Right lobe of liver (tissue), 6 donors: ENCODE data around the gene C5orf46. TPM values are rescaled to one million over a fixed set of nuclear protein-coding genes. Genes with fewer than 3 reads are reported as not detected.

ENCODE experiments used
- ATAC-seq, 4 donors: fragments of 200-7000 bp; cut with Tn5 transposase; one replicate each; pipeline ENCODE4 v1.9.1; 2020; ENCODE audit warnings: mild to moderate bottlenecking in 4 of 4, moderate library complexity in 4 of 4
- DNase-seq, 3 donors: peaks; one replicate each; pipeline ENCODE4 v3.0.0-alpha.2; 2020
- H3K27ac ChIP-seq, 3 donors: fragments of 200-600 bp; one replicate each; pipeline ENCODE4 v1.8.0; 2022
- H3K27me3 ChIP-seq, 2 donors: fragments of 200-600 bp; one replicate each; pipeline ENCODE4 v1.8.0; 2022
- H3K36me3 ChIP-seq, 4 donors: fragments of 200-600 bp; sonication (generic) in 1 of 4; one replicate each; pipeline versions ENCODE4 v1.5.1 to v1.8.0; 2017 to 2022; ENCODE audit warnings: control low read depth in 1 of 4
- H3K4me1 ChIP-seq, 4 donors: fragments of 200-600 bp; sonication (generic) in 1 of 4; one replicate each; pipeline versions ENCODE4 v1.5.1 to v1.8.0; 2017 to 2022; ENCODE audit warnings: control low read depth in 1 of 4
- H3K4me3 ChIP-seq, 3 donors: fragments of 200-600 bp; one replicate each; pipeline ENCODE4 v1.8.0; 2022
- H3K9me3 ChIP-seq, 4 donors: fragments of 200-600 bp; sonication (generic) in 1 of 4; one replicate each; pipeline versions ENCODE4 v1.5.1 to v1.8.0; 2017 to 2022; ENCODE audit warnings: control low read depth in 1 of 4
- POLR2A ChIP-seq: fragments of 450-650 bp; IDR thresholded peaks from one replicate; pipeline ENCODE4 v1.6.1; 2017; ENCODE audit warnings: antibody characterized with exemption, mild to moderate bottlenecking
- WGBS: methylation state at CpG from one replicate; pipeline ENCODE4 v1.1.6; 2018; ENCODE audit warnings: low coverage, low lambda C conversion rate; ENCODE audit not compliant: insufficient coverage; ENCODE audit errors: missing lambda C conversion rate; 5-methylcytosine and 5-hydroxymethylcytosine counted together
- intact Hi-C, 2 donors: fragments of 100-400 bp; cut with DNase I; formaldehyde crosslinking; loops; one replicate each; pipeline versions ENCODE4 v1.11.2 to v1.14.1; 2022
- total RNA-seq, 6 experiments: library from RNA; depleted of rRNA in 2 of 6; stranded (reverse); fragments of >200 nt in 2 of 6; fragmentation: NEBNext Ultra II Directional in 3 of 6; extraction: Animal tissue kit (Norgen Biotek cat#: 25700) in 3 of 6; gene quantifications; one replicate each; pipeline versions ENCODE4 v1.1.0 to v1.2.4, GENCODE V29; 2016 to 2023
- TF ChIP-seq, protein P1 (sequence below), 4 donors: fragments of 200-600 bp in 3 of 4; fragments of 450-650 bp in 1 of 4; IDR thresholded peaks; one replicate each; pipeline versions ENCODE4 v1.5.1 to v1.8.0; 2016 to 2022; ENCODE audit warnings: antibody characterized with exemption in 4 of 4, mild to moderate bottlenecking in 2 of 4
- donor health status: DM: no; HTN: yes; CAD: no.
- donor health status: DM: no; HTN: no; CAD: no.
- donor health status: DM: no; HTN: no; CAD: no.
- donor health status: DM: no; HTN: yes; CAD: no.
- donor health status: DM: no; HTN: yes; CAD: no.

The C5orf46 gene
- total RNA-seq, 6 experiments from 2014 or later, result 0.84 TPM; not detected in 5

DNA sequence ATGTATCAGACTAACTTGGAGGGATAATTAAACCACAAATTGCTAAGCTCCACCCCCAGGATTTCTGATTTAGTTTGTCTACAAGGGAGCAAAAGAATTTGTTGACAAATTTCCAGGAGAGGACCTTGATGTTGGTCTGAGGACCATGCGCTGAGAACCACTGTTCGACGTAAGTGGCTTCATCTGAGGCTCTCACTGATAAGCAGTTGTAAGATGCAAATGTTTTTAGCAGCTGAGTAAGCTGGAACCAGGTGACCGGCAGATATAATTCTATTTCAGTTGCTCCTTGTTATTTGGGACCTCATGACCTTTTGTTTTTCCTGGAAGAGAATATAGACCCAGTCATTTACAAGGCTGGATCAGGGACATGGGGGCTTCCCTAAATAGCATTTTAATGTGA lies 60.7 kb downstream of the C5orf46 start:
- intact Hi-C loops, result no loop called here
- no peaks in the 10 kb centered on the region for H3K36me3 ChIP-seq
- WGBS, result 100% methylated on average over 3 of the region's 4 CpGs
- H3K4me3 ChIP-seq, result no peak overlapping the region
- no peaks in the 10 kb centered on the region for H3K9me3 ChIP-seq
- ATAC-seq (no peak), DNase-seq (no peak)
- TF ChIP-seq, protein P1, sequence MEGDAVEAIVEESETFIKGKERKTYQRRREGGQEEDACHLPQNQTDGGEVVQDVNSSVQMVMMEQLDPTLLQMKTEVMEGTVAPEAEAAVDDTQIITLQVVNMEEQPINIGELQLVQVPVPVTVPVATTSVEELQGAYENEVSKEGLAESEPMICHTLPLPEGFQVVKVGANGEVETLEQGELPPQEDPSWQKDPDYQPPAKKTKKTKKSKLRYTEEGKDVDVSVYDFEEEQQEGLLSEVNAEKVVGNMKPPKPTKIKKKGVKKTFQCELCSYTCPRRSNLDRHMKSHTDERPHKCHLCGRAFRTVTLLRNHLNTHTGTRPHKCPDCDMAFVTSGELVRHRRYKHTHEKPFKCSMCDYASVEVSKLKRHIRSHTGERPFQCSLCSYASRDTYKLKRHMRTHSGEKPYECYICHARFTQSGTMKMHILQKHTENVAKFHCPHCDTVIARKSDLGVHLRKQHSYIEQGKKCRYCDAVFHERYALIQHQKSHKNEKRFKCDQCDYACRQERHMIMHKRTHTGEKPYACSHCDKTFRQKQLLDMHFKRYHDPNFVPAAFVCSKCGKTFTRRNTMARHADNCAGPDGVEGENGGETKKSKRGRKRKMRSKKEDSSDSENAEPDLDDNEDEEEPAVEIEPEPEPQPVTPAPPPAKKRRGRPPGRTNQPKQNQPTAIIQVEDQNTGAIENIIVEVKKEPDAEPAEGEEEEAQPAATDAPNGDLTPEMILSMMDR (IDR thresholded peaks at IDR 0.05), result no peak
- no peak for TF ChIP-seq POLR2A
- no peaks in the 10 kb centered on the region for H3K4me1 ChIP-seq
- no peaks in the 10 kb centered on the region for H3K27me3 ChIP-seq
- no peak overlapping the region for H3K27ac ChIP-seq

GRCh38 chr5:147844846-147845245 lies 61.5 kb downstream of the C5orf46 start:
- no peaks in the 10 kb centered on the region for H3K4me1 ChIP-seq
- no peak overlapping the region for H3K27ac ChIP-seq
- no peaks in the 10 kb centered on the region for H3K36me3 ChIP-seq
- no peak overlapping the region for H3K4me3 ChIP-seq
- H3K9me3 ChIP-seq, result no peaks in the 10 kb centered on the region
- 76% methylated on average over 3 of the region's 3 CpGs for WGBS
- intact Hi-C loops, result no loop called here
- DNase-seq, result no peak
- no peaks in the 10 kb centered on the region for H3K27me3 ChIP-seq
- TF ChIP-seq, protein P1 (IDR thresholded peaks at IDR 0.05), result no peak
- TF ChIP-seq POLR2A, result no peak
- no peak for ATAC-seq

DNA sequence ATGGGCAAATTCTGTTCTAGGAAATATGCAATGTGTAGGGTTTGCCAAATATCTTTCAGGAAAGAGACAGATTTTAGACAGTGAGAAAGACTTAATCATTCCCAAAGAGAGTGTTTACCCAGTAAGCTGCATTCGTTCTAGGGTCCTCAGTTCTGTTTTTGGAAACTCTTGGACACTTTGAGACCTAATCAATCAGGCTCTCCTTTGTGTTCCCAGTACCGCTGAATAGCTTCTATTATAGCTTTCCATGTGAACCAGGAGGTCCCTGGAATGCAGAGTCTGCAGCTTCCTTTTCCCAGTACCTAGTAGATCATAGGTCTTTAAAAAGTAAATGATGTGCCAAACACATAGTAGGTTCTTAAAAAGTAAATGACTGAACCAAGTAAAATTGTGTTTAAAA lies 63.5 kb downstream of the C5orf46 start:
- Histone ChIP-seq H3K9me3 (no peaks in the 10 kb centered on the region), H3K27me3 (no peaks in the 10 kb centered on the region), H3K4me1 (peaks cover 0 to under 1% (median 0%) of the 10 kb centered on the region in 4 donors), H3K4me3 (no peak overlapping the region), H3K27ac (no peak overlapping the region), H3K36me3 (no peaks in the 10 kb centered on the region)
- no peak for ATAC-seq
- 50% methylated on average over 2 of the region's 2 CpGs for WGBS
- no peak for TF ChIP-seq POLR2A
- TF ChIP-seq, protein P1 (IDR thresholded peaks at IDR 0.05), result no peak
- DNase-seq, result no peak
- intact Hi-C loops, result no loop called here

Other genes starting within 250 kb of the C5orf46 start
- under 1 TPM; 0.07 to 0.56 (median 0.31) TPM for gene JAKMIP2, start 123.8 kb downstream of the C5orf46 start, total RNA-seq
- gene SPINK1, start 74.9 kb downstream of the C5orf46 start, total RNA-seq, result 100 to 1,000 TPM in 3 of 6 experiments, 10 to 100 TPM in 3; 11.9 to 823 (median 161) TPM
- not detected for gene SCGB3A2, start 27.8 kb downstream of the C5orf46 start, total RNA-seq
- under 1 TPM in 2 of 6 experiments, not detected in 4; 0.10 to 0.26 TPM for gene SPINK5, start 157.4 kb upstream of the C5orf46 start, total RNA-seq